ENCODE results near the gene PRKG1.

The PRKG1 gene

DNA sequence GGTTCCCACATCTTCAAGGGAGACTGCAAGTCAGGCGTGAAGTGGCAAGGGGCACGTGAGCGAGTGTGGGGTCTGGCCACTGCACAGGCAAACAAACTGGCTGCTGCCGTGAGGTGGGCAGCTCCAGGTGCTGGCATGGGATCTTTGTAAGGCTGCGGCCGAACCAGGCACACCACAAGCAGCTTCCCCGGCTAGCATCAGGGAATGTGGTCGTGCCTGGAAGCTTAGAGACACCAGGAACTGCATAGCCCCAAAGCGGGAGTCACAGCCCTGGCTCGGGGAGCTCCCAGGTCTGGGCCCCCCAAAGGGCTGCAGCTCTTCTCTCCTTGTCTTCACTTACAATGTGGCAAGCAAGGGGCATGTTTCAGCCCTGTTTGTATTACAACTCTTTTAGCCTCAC is 988.9 kb downstream of the PRKG1 start:
- H3K27ac ChIP-seq = no peak overlapping the region
- TF ChIP-seq ZFX (IDR thresholded peaks at IDR 0.05; ENCODE audit: borderline replicate concordance) = no peak
- TF ChIP-seq, protein P1, sequence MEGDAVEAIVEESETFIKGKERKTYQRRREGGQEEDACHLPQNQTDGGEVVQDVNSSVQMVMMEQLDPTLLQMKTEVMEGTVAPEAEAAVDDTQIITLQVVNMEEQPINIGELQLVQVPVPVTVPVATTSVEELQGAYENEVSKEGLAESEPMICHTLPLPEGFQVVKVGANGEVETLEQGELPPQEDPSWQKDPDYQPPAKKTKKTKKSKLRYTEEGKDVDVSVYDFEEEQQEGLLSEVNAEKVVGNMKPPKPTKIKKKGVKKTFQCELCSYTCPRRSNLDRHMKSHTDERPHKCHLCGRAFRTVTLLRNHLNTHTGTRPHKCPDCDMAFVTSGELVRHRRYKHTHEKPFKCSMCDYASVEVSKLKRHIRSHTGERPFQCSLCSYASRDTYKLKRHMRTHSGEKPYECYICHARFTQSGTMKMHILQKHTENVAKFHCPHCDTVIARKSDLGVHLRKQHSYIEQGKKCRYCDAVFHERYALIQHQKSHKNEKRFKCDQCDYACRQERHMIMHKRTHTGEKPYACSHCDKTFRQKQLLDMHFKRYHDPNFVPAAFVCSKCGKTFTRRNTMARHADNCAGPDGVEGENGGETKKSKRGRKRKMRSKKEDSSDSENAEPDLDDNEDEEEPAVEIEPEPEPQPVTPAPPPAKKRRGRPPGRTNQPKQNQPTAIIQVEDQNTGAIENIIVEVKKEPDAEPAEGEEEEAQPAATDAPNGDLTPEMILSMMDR (IDR thresholded peaks at IDR 0.05) = no peak

DNA sequence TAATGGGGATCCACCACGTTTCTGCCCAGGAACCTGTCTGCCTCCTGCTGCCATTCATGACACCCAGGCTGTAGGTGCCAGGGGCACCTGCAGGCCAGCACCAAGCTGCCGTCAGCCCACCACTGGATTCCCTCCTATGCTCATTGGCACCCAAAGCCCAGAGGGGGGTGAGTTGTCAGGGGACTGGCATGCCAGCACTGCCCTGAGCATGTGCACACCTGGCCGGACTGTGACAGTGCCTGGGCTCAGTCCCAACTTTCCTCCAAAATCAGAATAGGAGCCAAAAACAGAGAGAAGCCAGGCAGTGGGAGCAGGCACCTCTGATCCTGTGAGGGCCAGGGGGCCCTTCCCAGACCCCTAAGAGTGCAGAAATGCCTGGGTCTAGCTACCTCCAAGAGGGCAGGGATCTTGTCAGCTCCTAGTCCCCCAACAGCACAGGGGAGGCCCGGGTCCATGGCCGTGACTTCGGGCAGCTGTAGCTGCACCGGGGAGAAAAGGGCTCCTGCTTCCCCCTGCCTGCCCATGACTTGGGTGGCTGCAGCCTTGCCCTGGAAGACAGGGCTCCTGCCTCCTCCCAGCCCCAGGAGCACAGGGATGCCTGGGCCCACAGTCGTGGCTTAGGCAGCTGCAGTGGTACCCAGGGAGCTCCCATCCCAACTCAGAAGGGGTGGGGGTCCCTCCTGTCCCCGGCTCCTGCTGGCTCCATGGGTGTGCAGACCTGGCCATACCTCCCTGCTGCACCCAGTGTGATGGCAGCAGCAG is 990.0 kb downstream of the PRKG1 start:
- no peak for TF ChIP-seq ZFX (IDR thresholded peaks at IDR 0.05; ENCODE audit: borderline replicate concordance)
- TF ChIP-seq, protein P1 (IDR thresholded peaks at IDR 0.05) = no peak
- no peak overlapping the region for H3K27ac ChIP-seq

DNA sequence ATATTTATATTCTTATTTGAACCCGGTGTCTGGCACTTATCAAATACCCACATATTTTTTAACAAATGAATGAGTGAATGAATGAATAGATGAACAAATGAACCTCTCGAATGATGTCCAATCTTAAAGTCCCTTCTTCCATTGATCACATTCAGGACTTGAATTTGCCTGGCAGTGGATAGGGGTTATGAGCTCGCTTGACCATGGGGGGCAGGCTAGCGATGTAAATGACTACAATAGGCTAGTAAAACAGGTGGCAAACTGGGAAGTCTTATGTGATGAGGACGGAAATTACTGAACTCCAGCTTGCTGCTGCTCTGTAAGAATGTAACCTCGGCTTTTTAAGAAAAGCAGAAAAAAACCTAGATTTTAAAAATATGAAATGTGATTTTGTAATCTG is 992.1 kb downstream of the PRKG1 start:
- no peak overlapping the region for H3K27ac ChIP-seq
- TF ChIP-seq, protein P1 (IDR thresholded peaks at IDR 0.05) = 0 out of 2 replicates have a peak, but pooled peaks have one; percentile 8
- TF ChIP-seq ZFX (IDR thresholded peaks at IDR 0.05; ENCODE audit: borderline replicate concordance) = no peak

DNA sequence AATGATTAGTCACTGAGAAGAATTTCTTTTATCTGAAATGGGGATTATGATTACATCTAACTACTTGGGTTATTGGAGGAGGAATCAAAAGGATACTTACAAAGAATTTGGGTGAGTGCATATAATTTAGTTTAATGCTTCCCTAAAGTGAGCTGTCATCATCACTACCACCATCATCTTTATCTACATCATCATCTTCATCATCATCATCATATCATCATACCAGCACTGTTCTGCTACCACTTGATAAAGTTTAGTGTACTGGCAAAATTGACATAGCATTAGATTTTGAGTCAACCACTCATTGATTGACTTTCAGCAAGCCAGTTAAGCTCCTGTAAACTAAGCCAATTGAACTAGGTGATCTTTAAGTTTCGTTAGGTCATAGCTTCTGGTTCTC is 994.2 kb downstream of the PRKG1 start:
- TF ChIP-seq, protein P1 (IDR thresholded peaks at IDR 0.05) = no peak
- TF ChIP-seq ZFX (IDR thresholded peaks at IDR 0.05; ENCODE audit: borderline replicate concordance) = no peak
- H3K27ac ChIP-seq = no peak overlapping the region

DNA sequence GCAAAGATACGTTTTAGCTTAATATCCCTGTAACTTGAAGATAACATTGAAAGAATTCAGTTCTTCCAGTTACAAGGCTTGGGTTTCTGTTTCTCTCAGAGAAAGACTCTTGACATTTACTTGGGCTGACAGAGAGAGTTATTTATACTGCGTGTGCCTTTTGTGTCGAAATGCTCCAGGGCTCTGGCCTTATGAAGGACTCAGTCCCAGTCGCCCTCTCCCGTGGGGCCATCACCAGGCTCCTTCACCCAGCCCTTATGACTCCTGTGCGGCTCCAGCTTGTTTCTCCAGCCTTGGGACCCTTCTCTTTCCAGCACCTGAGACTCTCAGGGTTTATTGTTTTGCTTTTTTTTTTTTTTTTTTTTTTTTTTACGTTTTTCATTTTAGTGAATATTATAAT is 997.5 kb downstream of the PRKG1 start:
- TF ChIP-seq, protein P1 (IDR thresholded peaks at IDR 0.05) = no peak
- no peak for TF ChIP-seq ZFX (IDR thresholded peaks at IDR 0.05; ENCODE audit: borderline replicate concordance)
- H3K27ac ChIP-seq = no peak overlapping the region

DNA sequence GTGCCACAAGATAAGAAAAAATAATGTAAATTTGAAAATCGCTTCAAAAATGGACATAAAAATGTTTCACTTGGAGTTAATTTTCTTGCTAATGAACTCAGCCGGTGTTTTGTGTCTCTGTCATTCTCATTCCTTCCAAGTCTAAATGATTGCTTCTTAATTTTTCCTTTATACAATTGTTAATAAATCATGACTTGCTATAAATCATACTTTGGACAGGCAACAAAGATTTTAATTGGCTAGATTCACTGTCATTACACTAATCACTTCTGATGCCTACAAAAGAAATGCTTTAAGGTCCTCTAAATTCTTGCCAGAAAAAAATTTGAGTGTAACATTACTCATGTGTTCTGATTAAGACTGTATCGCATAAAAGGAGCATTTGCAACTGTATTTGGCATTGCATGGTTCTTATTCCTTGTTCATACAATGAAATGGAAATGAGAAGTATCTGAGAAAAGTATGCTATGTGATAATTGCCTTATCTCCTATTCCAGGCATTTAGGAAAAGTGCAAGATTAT is 1000.3 kb downstream of the PRKG1 start:
- TF ChIP-seq, protein P1 (IDR thresholded peaks at IDR 0.05) = no peak
- TF ChIP-seq ZFX (IDR thresholded peaks at IDR 0.05; ENCODE audit: borderline replicate concordance) = no peak
- H3K27ac ChIP-seq = no peak overlapping the region

DNA sequence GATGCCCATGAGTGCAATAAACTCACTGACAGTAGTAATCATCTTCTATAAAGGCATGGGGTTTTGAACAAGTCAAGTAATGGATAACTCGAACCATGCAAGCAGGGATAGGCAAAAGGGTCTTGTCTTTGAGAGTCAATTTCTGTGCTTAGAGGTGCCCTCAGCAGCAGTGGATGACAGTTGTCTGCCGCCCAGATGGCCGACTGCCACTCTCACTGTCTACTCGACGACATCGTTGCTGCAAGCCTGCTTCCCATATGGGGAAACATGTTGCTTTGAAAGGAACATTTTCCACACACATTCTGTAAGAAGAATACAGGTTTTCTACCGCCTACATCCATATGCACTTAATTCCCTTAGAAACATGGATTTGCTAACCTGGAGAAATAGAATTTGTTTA is 1003.5 kb downstream of the PRKG1 start:
- H3K27ac ChIP-seq = no peak overlapping the region
- no peak for TF ChIP-seq ZFX (IDR thresholded peaks at IDR 0.05; ENCODE audit: borderline replicate concordance)
- TF ChIP-seq, protein P1 (IDR thresholded peaks at IDR 0.05) = no peak
